Measurements from ENCODE around the gene FGFRL1. TPM values are rescaled to one million over a fixed set of nuclear protein-coding genes. Genes with fewer than 3 reads are reported as not detected.

The FGFRL1 gene
- total and polyA plus RNA-seq, 4 donors: 6.9 to 32.9 (median 24.2) TPM

DNA sequence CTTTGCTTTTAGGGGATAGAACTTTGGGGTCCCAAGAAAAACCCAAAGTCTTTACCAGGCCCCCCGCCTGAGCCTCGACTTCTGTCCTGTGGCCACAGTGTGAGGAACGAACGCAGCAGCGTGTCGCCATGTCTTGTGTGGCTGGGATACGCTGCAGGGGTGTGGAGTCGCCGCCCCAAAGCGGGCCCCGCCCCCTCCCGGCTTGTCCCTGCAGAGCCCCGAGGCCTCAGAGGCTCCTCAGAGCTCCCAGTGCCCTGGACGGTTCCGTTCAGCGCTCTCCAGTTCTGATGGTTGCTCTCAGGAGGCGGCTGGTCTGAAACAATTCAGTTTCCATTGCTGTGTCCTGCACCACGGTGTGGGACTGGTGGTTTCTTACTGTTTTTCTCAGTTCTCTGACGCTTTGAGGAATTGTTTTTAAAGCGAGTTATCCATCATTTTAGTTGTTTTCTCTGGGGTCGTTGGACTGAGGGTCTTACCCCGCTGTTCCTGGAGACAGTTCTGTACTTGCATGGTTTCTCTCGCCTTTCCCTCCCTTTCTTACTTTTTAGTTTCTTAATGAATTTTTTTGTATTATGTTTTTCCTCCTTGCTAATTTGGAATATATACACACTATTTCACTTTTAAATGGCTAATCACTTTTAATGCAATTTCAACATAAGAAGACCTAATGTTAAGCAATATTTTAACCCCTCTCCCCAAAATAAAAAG is 26.1 kb upstream of the FGFRL1 start:
- no peaks in the 10 kb centered on the region for H3K4me1 ChIP-seq (ENCODE audit: control insufficient read depth in 1 of 2, insufficient read depth in 2 of 2, low read length in 2 of 2)
- no peak for ATAC-seq (ENCODE audit: low FRiP score)
- no peaks in the 10 kb centered on the region for H3K9me3 ChIP-seq (ENCODE audit: control insufficient read depth, low read length)
- DNase-seq: peak in 1 of 2 donors; percentile 81
- no peak overlapping the region for H3K4me3 ChIP-seq (ENCODE audit: low read length in 2 of 2)
- H3K27ac ChIP-seq (ENCODE audit: low read depth in 1 of 2, low read length in 2 of 2): no peak overlapping the region
- no peaks in the 10 kb centered on the region for H3K27me3 ChIP-seq (ENCODE audit: control insufficient read depth in 1 of 2, insufficient read depth in 2 of 2, low read length in 1 of 2)
- no peaks in the 10 kb centered on the region for H3K36me3 ChIP-seq (ENCODE audit: control insufficient read depth in 1 of 2, insufficient read depth in 2 of 2, low read length in 1 of 2)
- WGBS, 2 donors: 59 to 71% methylated on average over 23 of the region's 23 CpGs
- intact Hi-C loops (cut with DNase I): loop anchor here in 1 of 2 donors (5.0 kb wide), 1 partner anchor 53 kb away; the partner anchor contains the start of genes GAK and TMEM175

DNA sequence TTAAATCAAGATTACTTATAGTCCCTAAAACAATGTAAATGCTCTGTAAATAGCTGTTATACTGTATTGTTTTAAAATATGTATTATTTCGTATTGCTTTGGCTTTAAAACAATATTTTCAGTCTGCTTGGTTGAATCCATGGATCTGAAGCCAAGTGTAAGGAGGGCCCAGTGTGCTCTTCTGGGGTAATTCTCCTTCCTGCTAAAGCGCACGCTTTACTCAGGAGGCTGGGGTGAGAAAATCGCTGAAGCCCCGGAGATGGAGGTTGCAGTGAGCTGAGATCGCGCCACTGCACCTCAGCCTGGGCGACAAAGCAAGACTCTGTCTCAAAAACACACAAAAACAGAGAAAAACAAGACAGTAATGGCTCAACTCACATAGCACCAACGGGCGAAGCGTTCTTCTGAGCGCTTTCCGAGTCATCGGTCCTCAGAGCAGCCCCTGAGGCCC is 25.0 kb upstream of the FGFRL1 start:
- DNase-seq: no peak
- no peak overlapping the region for H3K27ac ChIP-seq (ENCODE audit: low read depth in 1 of 2, low read length in 2 of 2)
- no peaks in the 10 kb centered on the region for H3K9me3 ChIP-seq (ENCODE audit: control insufficient read depth, low read length)
- H3K27me3 ChIP-seq (ENCODE audit: control insufficient read depth in 1 of 2, insufficient read depth in 2 of 2, low read length in 1 of 2): no peaks in the 10 kb centered on the region
- WGBS, 2 donors: 1% methylated on average over 14 of the region's 14 CpGs
- H3K4me3 ChIP-seq (ENCODE audit: low read length in 2 of 2): peak overlapping the region; percentile 38 to 58
- no peaks in the 10 kb centered on the region for H3K4me1 ChIP-seq (ENCODE audit: control insufficient read depth in 1 of 2, insufficient read depth in 2 of 2, low read length in 2 of 2)
- ATAC-seq (ENCODE audit: low FRiP score): no peak
- intact Hi-C loops (cut with DNase I): loop anchor here in 1 of 2 donors (5.0 kb wide), 1 partner anchor 54 kb away; the partner anchor contains the start of genes GAK and TMEM175
- no peaks in the 10 kb centered on the region for H3K36me3 ChIP-seq (ENCODE audit: control insufficient read depth in 1 of 2, insufficient read depth in 2 of 2, low read length in 1 of 2)

DNA sequence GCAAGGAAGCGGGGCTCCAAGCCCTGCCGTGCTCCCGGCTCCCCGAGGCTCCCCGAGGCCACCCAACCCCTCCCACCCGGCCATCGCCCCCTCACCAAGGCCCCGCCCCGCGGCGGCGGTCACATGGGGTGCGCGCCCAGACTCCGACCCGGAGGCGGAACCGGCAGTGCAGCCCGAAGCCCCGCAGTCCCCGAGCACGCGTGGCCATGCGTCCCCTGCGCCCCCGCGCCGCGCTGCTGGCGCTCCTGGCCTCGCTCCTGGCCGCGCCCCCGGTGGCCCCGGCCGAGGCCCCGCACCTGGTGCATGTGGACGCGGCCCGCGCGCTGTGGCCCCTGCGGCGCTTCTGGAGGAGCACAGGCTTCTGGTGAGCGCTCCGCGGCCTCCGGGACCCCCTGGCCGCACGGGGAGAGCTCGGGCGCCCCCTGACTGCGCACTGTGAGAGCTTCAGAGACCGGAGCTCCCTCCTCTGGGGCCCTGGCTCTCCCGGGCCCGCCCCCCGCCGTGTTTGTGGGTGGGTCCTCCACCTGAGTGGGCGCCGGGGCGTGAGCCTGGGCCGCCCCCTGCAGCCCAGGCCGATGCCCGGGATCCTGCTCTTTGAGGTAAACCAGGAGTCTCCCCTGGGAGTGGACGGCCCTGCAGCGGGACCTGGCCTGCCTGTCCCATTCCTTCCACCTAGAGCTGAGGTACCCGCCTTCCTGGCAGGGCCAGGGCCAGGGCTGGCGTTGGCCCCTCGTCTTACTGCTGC is 24.4 kb upstream of the FGFRL1 start, which contains the start of gene IDUA:
Gene IDUA, plus strand, starts transcription at position 166 of the 745 bp plus-strand sequence. Its CDS starts 41 bp downstream, at position 207.
- Histone ChIP-seq H3K9me3 (ENCODE audit: control insufficient read depth, low read length) (no peaks in the 10 kb centered on the region), H3K27me3 (ENCODE audit: control insufficient read depth in 1 of 2, insufficient read depth in 2 of 2, low read length in 1 of 2) (no peaks in the 10 kb centered on the region), H3K36me3 (ENCODE audit: control insufficient read depth in 1 of 2, insufficient read depth in 2 of 2, low read length in 1 of 2) (no peaks in the 10 kb centered on the region), H3K4me3 (ENCODE audit: low read length in 2 of 2) (peak within 1 kb of the TSS; percentile 38 to 58), H3K4me1 (ENCODE audit: control insufficient read depth in 1 of 2, insufficient read depth in 2 of 2, low read length in 2 of 2) (no peaks in the 10 kb centered on the region), H3K27ac (ENCODE audit: low read depth in 1 of 2, low read length in 2 of 2) (no peak within 1 kb of the TSS)
- 1% methylated on average over 52 to 69 of the region's 69 CpGs for WGBS, 2 donors
- ATAC-seq (ENCODE audit: low FRiP score) (peak; percentile 90), DNase-seq (peak; percentile 91 to 93)
- intact Hi-C loops (cut with DNase I): loop anchor here in 1 of 2 donors (5.0 kb wide), 1 partner anchor 55 kb away; the partner anchor contains the start of genes GAK and TMEM175

DNA sequence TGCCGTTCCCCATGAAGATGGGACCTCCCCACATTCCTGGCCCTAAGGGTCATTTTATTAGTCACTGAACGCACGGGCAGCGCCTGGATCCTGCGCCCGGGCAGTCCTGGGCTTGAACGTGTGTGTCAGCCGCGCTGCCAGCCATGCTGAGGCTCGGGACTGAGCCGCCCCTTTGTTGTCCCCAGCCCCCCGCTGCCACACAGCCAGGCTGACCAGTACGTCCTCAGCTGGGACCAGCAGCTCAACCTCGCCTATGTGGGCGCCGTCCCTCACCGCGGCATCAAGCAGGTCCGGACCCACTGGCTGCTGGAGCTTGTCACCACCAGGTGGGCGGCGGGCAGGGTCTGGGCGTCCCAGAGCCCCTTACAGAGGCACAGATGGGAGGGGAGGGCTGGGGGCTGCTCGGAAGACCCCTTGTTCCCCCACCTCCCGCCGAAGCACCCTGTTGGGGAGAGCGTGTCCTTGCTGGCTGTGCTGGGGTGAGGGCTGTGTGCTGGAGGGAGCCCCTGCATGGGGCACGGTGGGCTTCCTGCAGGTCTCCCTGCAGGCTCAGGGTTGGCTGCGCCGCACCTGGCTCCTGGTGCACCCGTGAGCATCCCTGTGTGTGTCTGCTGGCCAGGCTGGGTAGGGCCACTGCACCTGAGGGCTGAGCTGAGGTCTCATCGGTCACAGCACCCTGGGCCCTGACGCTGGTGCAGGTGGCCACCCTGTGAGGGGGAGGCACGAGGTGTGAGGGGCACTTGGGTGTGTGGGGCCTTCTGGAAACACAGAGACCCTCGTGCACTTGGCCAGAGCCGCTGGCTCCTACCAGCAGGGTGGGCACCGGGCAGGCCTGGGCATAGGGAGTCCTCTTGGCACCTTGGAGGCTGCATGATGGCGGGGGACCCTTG is 23.6 kb upstream of the FGFRL1 start:
- H3K9me3 ChIP-seq (ENCODE audit: control insufficient read depth, low read length): no peaks in the 10 kb centered on the region
- H3K4me3 ChIP-seq (ENCODE audit: low read length in 2 of 2): peak overlapping the region in 1 of 2 donors; percentile 38
- ATAC-seq (ENCODE audit: low FRiP score) (no peak), DNase-seq (no peak)
- no peaks in the 10 kb centered on the region for H3K36me3 ChIP-seq (ENCODE audit: control insufficient read depth in 1 of 2, insufficient read depth in 2 of 2, low read length in 1 of 2)
- 71 to 79% methylated on average over 32 to 37 of the region's 37 CpGs for WGBS, 2 donors
- no peaks in the 10 kb centered on the region for H3K27me3 ChIP-seq (ENCODE audit: control insufficient read depth in 1 of 2, insufficient read depth in 2 of 2, low read length in 1 of 2)
- intact Hi-C loops (cut with DNase I): loop anchor here in 1 of 2 donors (5.0 kb wide), 1 partner anchor 56 kb away; the partner anchor contains the start of genes GAK and TMEM175
- H3K27ac ChIP-seq (ENCODE audit: low read depth in 1 of 2, low read length in 2 of 2): no peak overlapping the region
- no peaks in the 10 kb centered on the region for H3K4me1 ChIP-seq (ENCODE audit: control insufficient read depth in 1 of 2, insufficient read depth in 2 of 2, low read length in 2 of 2)

DNA sequence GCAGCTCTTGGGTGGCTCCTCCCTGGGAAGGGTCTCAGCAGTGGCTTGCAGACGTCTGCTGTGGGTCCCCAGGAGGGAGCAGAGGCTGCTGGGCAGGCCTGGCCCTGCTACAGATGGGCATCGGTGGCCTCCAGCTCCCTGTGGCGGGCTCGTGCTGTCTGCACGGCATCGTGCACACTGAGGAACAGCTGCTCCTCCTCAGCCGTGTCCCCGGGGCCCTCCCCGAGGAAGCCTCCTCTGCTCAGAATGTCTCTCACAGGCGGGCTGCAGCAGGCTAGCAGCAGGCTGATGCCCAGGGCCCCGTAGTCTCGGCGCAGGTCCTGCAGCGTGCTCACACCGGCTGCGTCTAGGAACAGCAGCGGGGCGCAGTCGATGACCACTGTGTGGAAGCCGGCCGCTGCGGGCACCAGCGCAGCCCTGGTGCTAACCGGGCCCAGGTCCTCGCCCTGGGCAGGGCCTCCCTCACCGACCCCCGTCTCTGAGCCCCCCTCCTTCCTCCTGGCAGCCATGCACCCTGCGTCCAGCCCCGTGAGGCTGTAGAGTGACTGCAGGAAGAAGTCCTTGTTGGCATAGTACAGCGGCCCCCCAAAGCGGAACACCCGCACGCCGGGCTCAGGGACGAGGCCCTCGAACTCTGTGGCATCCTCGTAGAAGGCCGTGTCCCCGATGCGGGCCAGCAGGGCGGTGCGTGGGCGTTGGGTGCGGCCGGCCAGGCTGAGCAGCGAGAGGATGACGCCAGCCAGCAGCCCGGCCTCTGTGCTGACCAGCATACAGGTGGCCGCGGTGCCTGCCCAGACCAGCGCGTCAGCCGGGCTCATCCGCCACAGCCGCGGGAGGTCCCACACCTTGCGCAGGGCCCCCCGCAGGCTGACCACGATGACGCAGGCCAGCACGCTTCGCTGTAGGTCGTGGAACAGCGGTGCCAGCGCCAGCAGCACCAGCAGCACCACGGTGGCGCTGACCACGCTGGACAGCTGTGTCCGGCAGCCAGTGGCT is 22.4 kb upstream of the FGFRL1 start:
- Histone ChIP-seq H3K27me3 (ENCODE audit: control insufficient read depth in 1 of 2, insufficient read depth in 2 of 2, low read length in 1 of 2) (no peaks in the 10 kb centered on the region), H3K4me3 (ENCODE audit: low read length in 2 of 2) (no peak overlapping the region), H3K4me1 (ENCODE audit: control insufficient read depth in 1 of 2, insufficient read depth in 2 of 2, low read length in 2 of 2) (no peaks in the 10 kb centered on the region), H3K9me3 (ENCODE audit: control insufficient read depth, low read length) (no peaks in the 10 kb centered on the region), H3K36me3 (ENCODE audit: control insufficient read depth in 1 of 2, insufficient read depth in 2 of 2, low read length in 1 of 2) (no peaks in the 10 kb centered on the region), H3K27ac (ENCODE audit: low read depth in 1 of 2, low read length in 2 of 2) (no peak overlapping the region)
- ATAC-seq (ENCODE audit: low FRiP score): no peak
- 94 to 95% methylated on average over 68 to 69 of the region's 69 CpGs for WGBS, 2 donors
- intact Hi-C loops (cut with DNase I): loop anchor here in 1 of 2 donors (5.0 kb wide), 1 partner anchor 57 kb away; the partner anchor contains the start of genes GAK and TMEM175
- DNase-seq: no peak

DNA sequence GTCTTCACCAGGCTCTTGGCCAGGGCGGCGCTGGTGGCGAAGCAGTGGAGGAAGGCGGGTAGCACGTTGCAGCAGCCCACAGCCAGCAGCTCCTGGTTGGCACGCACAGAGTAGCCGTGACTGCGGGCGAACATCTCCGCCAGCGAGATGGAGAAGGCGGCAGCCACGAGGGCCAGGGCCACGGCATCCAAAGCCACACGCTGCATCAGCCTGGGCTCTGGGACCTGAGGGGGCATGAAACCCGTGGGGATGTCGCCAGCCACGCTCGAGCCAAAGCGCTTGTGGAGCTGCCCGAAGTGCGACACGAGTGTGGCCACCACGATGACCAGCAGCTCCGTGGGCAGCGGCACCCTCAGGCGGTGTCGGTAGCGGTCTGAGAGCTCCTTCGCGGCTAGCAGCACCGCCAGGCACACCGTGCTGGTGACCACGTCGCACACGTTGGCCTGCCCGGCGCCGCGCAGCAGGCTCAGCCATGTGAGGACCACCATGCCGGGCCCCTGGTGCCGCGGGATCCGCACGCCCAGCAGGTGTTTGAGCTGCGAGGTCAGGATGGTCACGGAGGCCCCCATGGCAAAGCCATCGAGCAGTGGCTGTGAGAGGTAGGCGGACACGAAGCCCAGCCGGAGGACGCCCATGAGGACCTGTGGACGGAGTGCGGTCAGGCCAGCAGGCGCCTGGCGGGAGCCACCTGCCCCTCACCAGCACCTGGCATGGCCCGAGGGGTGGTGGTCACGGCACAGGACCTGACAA is 21.5 kb upstream of the FGFRL1 start:
- Histone ChIP-seq H3K4me1 (ENCODE audit: control insufficient read depth in 1 of 2, insufficient read depth in 2 of 2, low read length in 2 of 2) (no peaks in the 10 kb centered on the region), H3K9me3 (ENCODE audit: control insufficient read depth, low read length) (no peaks in the 10 kb centered on the region), H3K4me3 (ENCODE audit: low read length in 2 of 2) (no peak overlapping the region), H3K27ac (ENCODE audit: low read depth in 1 of 2, low read length in 2 of 2) (no peak overlapping the region), H3K27me3 (ENCODE audit: control insufficient read depth in 1 of 2, insufficient read depth in 2 of 2, low read length in 1 of 2) (no peaks in the 10 kb centered on the region), H3K36me3 (ENCODE audit: control insufficient read depth in 1 of 2, insufficient read depth in 2 of 2, low read length in 1 of 2) (no peaks in the 10 kb centered on the region)
- DNase-seq (no peak), ATAC-seq (ENCODE audit: low FRiP score) (no peak)
- intact Hi-C loops (cut with DNase I): loop anchor here in 1 of 2 donors (5.0 kb wide), 1 partner anchor 58 kb away; the partner anchor contains the start of genes GAK and TMEM175
- 95 to 96% methylated on average over 58 of the region's 58 CpGs for WGBS, 2 donors

DNA sequence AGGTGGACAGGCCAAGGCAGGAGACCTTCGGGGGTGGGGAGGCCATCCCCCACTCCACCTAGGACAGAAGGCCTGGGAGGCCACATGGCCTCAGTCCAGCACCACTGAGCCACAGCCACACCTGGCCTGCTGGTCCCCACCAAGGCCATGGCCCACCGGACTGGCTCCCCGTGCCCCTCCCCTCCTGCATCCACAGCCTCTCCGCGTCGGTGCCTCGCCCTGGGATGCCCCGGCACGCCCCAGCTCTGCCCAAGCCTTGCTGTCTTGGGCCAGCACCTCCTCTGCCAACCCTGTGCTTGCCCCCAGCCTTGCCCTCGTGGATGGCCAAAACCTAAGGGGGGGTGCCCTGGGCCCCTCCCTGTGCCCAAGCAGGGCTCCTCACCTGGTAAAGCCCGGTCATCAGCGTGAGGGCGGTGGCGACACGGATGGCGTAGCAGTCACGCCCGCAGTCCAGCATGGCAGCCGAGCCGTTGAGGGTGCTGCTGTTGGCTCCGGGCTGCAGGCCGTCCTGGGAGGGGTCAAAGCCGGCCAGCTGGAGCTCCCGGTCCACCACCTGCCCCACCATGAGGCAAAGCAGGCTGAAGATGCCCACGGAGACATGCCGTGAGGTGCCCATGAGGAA is 20.6 kb upstream of the FGFRL1 start:
- Histone ChIP-seq H3K36me3 (ENCODE audit: control insufficient read depth in 1 of 2, insufficient read depth in 2 of 2, low read length in 1 of 2) (no peaks in the 10 kb centered on the region), H3K9me3 (ENCODE audit: control insufficient read depth, low read length) (no peaks in the 10 kb centered on the region), H3K27ac (ENCODE audit: low read depth in 1 of 2, low read length in 2 of 2) (no peak overlapping the region), H3K27me3 (ENCODE audit: control insufficient read depth in 1 of 2, insufficient read depth in 2 of 2, low read length in 1 of 2) (no peaks in the 10 kb centered on the region), H3K4me1 (ENCODE audit: control insufficient read depth in 1 of 2, insufficient read depth in 2 of 2, low read length in 2 of 2) (no peaks in the 10 kb centered on the region), H3K4me3 (ENCODE audit: low read length in 2 of 2) (no peak overlapping the region)
- ATAC-seq (ENCODE audit: low FRiP score): no peak
- WGBS, 2 donors: 93 to 95% methylated on average over 26 of the region's 26 CpGs
- DNase-seq: no peak
- intact Hi-C loops (cut with DNase I): no loop called here
